ENCODE data around the gene HTD2. TPM values are rescaled to one million over a fixed set of nuclear protein-coding genes. Genes with fewer than 3 reads are reported as not detected.
"Not testable (repeated sequence)": the region's sequence is repeated elsewhere in the genome, so short reads cannot be mapped to it uniquely, and the experiment has no call there.

Gene HTD2
- 6.8 TPM for total RNA-seq

GRCh38 chr3:58305882-58306711 is at the start of gene HTD2, which contains the start of gene RPP14:
HTD2 (plus strand) TSS chr3:58306520; CDS start chr3:58317614, 11,094 bp downstream.
RPP14 (plus strand) TSS chr3:58306245; CDS start chr3:58310330, 4,085 bp downstream.
- ATAC-seq (peak; percentile 91), DNase-seq (ENCODE audit: low spot score) (peak; percentile 98)

- no peak for DNase-seq (ENCODE audit: low spot score)
Measured at GRCh38 chr3:58258392-58259055, 47.8 kb upstream of the HTD2 start.

GRCh38 chr3:58260261-58260731 is 46.0 kb upstream of the HTD2 start:
- ATAC-seq (no peak), DNase-seq (ENCODE audit: low spot score) (no peak)

More at GRCh38 chr3:58258392-58259055, 47.8 kb upstream of the HTD2 start:
- ATAC-seq, result no peak

- DNase-seq (ENCODE audit: low spot score) (no peak), ATAC-seq (peak; percentile 89)
Measured at GRCh38 chr3:58260733-58261132, 45.6 kb upstream of the HTD2 start.

- DNase-seq (ENCODE audit: low spot score) (no peak), ATAC-seq (no peak)
Measured at GRCh38 chr3:58261954-58262666, 44.2 kb upstream of the HTD2 start.

DNA sequence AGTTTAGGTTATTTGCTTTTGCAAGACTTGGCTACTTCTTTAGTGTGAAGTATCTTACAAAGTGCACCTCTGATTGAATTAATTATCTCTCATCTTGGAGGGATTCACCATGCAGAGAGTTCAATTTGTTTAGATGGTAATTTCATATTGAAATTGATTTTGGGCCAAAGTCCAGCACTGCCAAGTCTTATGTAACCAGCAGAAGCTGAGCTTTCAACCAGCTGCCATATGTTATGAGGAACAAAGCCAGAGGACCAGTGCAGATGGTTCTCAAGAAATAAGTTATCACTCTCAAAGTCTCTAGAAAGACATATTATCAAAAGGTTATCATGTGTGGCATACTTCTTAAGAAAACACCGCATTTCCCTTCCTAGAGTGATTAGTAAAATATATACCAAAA is 39.7 kb upstream of the HTD2 start:
- DNase-seq (ENCODE audit: low spot score) (no peak), ATAC-seq (peak; percentile 54)

- ATAC-seq; DNase-seq (ENCODE audit: low spot score): not testable (repeated sequence)
Measured at GRCh38 chr3:58267543-58267942, 38.8 kb upstream of the HTD2 start.

GRCh38 chr3:58269356-58269755 is 37.0 kb upstream of the HTD2 start:
- ATAC-seq, result no peak
- DNase-seq (ENCODE audit: low spot score), result no peak

GRCh38 chr3:58270485-58270884 is 35.8 kb upstream of the HTD2 start:
- no peak for ATAC-seq
- DNase-seq (ENCODE audit: low spot score), result no peak

- peak; percentile 90 for DNase-seq (ENCODE audit: low spot score)
- peak; percentile 86 for ATAC-seq
Measured at GRCh38 chr3:58271901-58272501, 34.3 kb upstream of the HTD2 start.

- DNase-seq (ENCODE audit: low spot score), result no peak
- peak; percentile 54 for ATAC-seq
Measured at GRCh38 chr3:58272891-58273290, 33.4 kb upstream of the HTD2 start.

GRCh38 chr3:58273362-58273761 is 33.0 kb upstream of the HTD2 start:
- not testable (repeated sequence) for DNase-seq (ENCODE audit: low spot score); ATAC-seq

DNA sequence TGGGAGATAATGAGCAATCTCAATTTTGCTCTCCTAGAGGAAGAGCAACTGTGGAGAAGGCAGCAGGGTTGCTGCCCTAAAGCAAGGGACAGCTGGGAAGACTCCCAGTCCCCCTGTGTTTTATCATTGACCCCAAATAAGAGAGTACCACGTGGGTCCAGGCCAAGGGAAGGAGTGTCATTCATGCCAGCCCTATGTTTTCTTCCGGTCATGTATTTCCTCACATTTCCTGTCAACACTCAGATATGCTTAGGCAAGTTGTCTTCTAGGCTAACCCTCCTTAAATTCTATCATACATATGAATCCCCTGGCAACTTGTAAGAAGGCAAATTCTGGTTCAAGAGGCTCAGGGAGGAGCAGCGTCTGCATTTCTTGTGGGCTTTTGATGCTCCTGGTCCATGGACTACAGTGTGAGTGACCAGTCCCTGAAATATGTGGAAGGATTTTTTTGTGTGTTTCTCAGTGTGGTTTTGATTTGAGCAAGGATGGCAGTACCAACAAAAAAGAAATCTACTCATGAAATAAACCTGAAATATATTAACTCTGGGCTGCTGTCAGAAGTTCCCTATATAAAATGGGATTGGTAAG is 32.2 kb upstream of the HTD2 start:
- ATAC-seq, result peak; percentile 29
- DNase-seq (ENCODE audit: low spot score), result no peak

GRCh38 chr3:58281069-58281468 is 25.3 kb upstream of the HTD2 start:
- no peak for DNase-seq (ENCODE audit: low spot score)
- no peak for ATAC-seq

- ATAC-seq, result no peak
- DNase-seq (ENCODE audit: low spot score), result no peak
Measured at GRCh38 chr3:58285334-58285733, 21.0 kb upstream of the HTD2 start.

- no peak for ATAC-seq
Measured at GRCh38 chr3:58287354-58287753, 19.0 kb upstream of the HTD2 start.

GRCh38 chr3:58288011-58288728 is 18.1 kb upstream of the HTD2 start:
- DNase-seq (ENCODE audit: low spot score) (no peak), ATAC-seq (peak; percentile 24)

More at GRCh38 chr3:58287354-58287753, 19.0 kb upstream of the HTD2 start:
- no peak for DNase-seq (ENCODE audit: low spot score)

GRCh38 chr3:58288964-58289613 is 17.2 kb upstream of the HTD2 start:
- DNase-seq (ENCODE audit: low spot score); ATAC-seq: not testable (repeated sequence)

DNA sequence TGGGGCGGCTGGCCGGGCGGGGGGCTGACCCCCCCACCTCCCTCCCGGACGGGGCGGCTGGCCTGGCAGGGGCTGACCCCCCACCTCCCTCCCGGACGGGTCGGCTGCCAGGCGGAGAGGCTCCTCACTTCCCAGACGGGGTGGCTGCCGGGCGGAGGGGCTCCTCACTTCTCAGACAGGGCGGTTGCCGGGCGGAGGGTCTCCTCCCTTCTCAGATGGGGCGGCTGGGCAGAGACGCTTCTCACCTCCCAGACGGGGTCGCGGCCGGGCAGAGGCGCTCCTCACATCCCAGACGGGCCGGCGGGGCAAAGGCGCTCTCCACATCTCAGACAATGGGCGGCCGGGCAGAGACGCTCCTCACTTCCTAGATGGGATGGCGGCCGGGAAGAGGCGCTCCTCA is 15.9 kb upstream of the HTD2 start:
- not testable (repeated sequence) for DNase-seq (ENCODE audit: low spot score)

More for the DNA sequence above, 15.9 kb upstream of the HTD2 start:
- ATAC-seq, result not testable (repeated sequence)

All from left lobe of liver (tissue), 2 donors.